Smooth muscle cell (in vitro differentiated cells): ENCODE results near the gene KLHL9. TPM values are rescaled to one million over a fixed set of nuclear protein-coding genes. Genes with fewer than 3 reads are reported as not detected.

Experiments
- DNase-seq: peaks from one replicate; lab custom pipeline; 2025; ENCODE audit not compliant: unreplicated experiment; lab: John Stamatoyannopoulos, UW
- H2AFZ ChIP-seq: fragments of 200-600 bp; sonication (generic); 2 replicates; pipeline ENCODE4 v1.6.0; 2016; ENCODE audit warnings: antibody characterized with exemption, low read depth, mild to moderate bottlenecking
- H3F3A ChIP-seq: fragments of 200-600 bp; sonication (generic); 2 replicates; pipeline ENCODE4 v1.6.0; 2017; ENCODE audit warnings: antibody characterized with exemption, low read depth
- H3K27ac ChIP-seq: fragments of 200-600 bp; sonication (generic); 2 replicates; pipeline ENCODE4 v1.5.1; 2016; ENCODE audit warnings: low read depth, mild to moderate bottlenecking
- H3K27me3 ChIP-seq: fragments of 200-600 bp; sonication (generic); 2 replicates; pipeline ENCODE4 v1.6.1; 2016; ENCODE audit warnings: low read depth, mild to moderate bottlenecking
- H3K36me3 ChIP-seq: fragments of 200-600 bp; sonication (generic); 2 replicates; pipeline ENCODE4 v1.5.1; 2016; ENCODE audit warnings: low read depth
- H3K4me1 ChIP-seq: fragments of 200-600 bp; sonication (generic); 2 replicates; pipeline ENCODE4 v1.5.1; 2016; ENCODE audit warnings: low read depth
- H3K4me2 ChIP-seq: fragments of 200-600 bp; sonication (generic); 2 replicates; pipeline ENCODE4 v1.6.0; 2016; ENCODE audit warnings: mild to moderate bottlenecking
- H3K4me3 ChIP-seq: fragments of 200-600 bp; sonication (generic); 2 replicates; pipeline ENCODE4 v1.5.1; 2016; ENCODE audit warnings: mild to moderate bottlenecking
- H3K79me2 ChIP-seq: fragments of 200-600 bp; sonication (generic); 2 replicates; pipeline ENCODE4 v1.6.0; 2016; ENCODE audit warnings: low read depth, mild to moderate bottlenecking
- H3K9ac ChIP-seq: fragments of 200-600 bp; sonication (generic); 2 replicates; pipeline ENCODE4 v1.6.0; 2016; ENCODE audit warnings: low read depth
- H3K9me3 ChIP-seq: fragments of 200-600 bp; sonication (generic); replicated peaks from 2 replicates; pipeline ENCODE4 v1.5.1; 2016; ENCODE audit warnings: low read depth
- H4K20me1 ChIP-seq: fragments of 200-600 bp; sonication (generic); 2 replicates; pipeline ENCODE4 v1.6.0; 2016; ENCODE audit warnings: low read depth
- WGBS: methylation state at CpG from one replicate; pipeline ENCODE4 v1.1.7; 2016; ENCODE audit warnings: low lambda C conversion rate; 5-methylcytosine and 5-hydroxymethylcytosine counted together
- polyA plus RNA-seq: library from polyadenylated mRNA; unstranded; fragments of >200 nt; fragmentation: Nextera tagmentation; extraction: Ambion mirVana; gene quantifications from 2 replicates; pipeline ENCODE4 v1.2.1, GENCODE V29; 2016
- total RNA-seq: library from RNA; depleted of rRNA; stranded (reverse); fragments of >200 nt; gene quantifications from 2 replicates; pipeline ENCODE4 v1.2.3, GENCODE V29; 2014
- TF ChIP-seq, protein P1 (sequence below): fragments of 200-600 bp; sonication (generic); IDR thresholded peaks from 2 replicates; pipeline ENCODE4 v1.5.1; 2017; ENCODE audit warnings: borderline replicate concordance, mild to moderate bottlenecking, antibody characterized with exemption; ENCODE audit not compliant: insufficient read depth, poor library complexity, severe bottlenecking

KLHL9 gene
- total and polyA plus RNA-seq, 2 experiments from 2014 or later, result 17.4 to 37.1 TPM

- TF ChIP-seq, protein P1, sequence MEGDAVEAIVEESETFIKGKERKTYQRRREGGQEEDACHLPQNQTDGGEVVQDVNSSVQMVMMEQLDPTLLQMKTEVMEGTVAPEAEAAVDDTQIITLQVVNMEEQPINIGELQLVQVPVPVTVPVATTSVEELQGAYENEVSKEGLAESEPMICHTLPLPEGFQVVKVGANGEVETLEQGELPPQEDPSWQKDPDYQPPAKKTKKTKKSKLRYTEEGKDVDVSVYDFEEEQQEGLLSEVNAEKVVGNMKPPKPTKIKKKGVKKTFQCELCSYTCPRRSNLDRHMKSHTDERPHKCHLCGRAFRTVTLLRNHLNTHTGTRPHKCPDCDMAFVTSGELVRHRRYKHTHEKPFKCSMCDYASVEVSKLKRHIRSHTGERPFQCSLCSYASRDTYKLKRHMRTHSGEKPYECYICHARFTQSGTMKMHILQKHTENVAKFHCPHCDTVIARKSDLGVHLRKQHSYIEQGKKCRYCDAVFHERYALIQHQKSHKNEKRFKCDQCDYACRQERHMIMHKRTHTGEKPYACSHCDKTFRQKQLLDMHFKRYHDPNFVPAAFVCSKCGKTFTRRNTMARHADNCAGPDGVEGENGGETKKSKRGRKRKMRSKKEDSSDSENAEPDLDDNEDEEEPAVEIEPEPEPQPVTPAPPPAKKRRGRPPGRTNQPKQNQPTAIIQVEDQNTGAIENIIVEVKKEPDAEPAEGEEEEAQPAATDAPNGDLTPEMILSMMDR, result no peak
- WGBS, result 96% methylated on average over 1 of the region's 1 CpG
- DNase-seq, result no peak
- Histone ChIP-seq H3F3A (no peaks in the 10 kb centered on the region), H3K27me3 (no peaks in the 10 kb centered on the region), H3K79me2 (no peaks in the 10 kb centered on the region), H4K20me1 (no peaks in the 10 kb centered on the region), H3K36me3 (no peaks in the 10 kb centered on the region), H2AFZ (no peak within 1 kb of the TSS), H3K4me2 (no peak within 1 kb of the TSS), H3K9me3 (no peaks in the 10 kb centered on the region), H3K27ac (no peak within 1 kb of the TSS), H3K9ac (no peak within 1 kb of the TSS), H3K4me1 (no peaks in the 10 kb centered on the region), H3K4me3 (no peak within 1 kb of the TSS)
These were observed 15.6 kb upstream of the KLHL9 start, which contains the start of gene IFNA6 for GRCh38 chr9:21350787-21351186. IFNA6 (minus strand) TSS chr9:21350887; CDS start chr9:21350887, 0 bp downstream.

DNA sequence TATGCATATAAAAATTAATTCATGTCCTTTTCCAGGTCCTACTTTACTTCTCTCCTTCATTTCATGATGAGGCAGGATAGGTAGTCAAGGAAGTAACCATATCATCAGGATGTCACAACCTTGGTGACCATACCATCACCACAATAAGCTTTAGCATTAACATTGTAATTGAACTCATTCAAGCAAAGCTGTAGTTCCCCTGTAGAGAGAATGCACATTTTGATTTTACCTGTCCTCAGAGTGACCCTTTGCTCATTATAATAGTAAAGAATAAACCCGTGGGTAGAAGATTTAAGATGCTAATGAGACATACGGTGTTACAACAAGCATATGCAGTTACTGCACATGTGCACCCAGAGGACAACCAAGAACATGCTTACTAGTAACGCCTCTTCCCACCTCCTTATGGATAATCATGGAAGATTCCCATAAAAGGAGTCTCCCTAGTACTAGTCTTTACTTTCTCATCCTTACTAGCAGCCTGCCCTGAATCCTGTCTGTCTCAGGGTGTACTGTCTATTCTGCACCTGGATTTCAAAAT, 13.3 kb upstream of the KLHL9 start:
- Histone ChIP-seq H3K9ac (no peak overlapping the region), H3K4me2 (no peak overlapping the region), H2AFZ (no peak overlapping the region), H3K27ac (no peak overlapping the region), H3K27me3 (no peaks in the 10 kb centered on the region), H4K20me1 (no peaks in the 10 kb centered on the region), H3K4me1 (no peaks in the 10 kb centered on the region), H3F3A (no peaks in the 10 kb centered on the region), H3K36me3 (no peaks in the 10 kb centered on the region), H3K4me3 (no peak overlapping the region), H3K79me2 (no peaks in the 10 kb centered on the region), H3K9me3 (no peaks in the 10 kb centered on the region)
- TF ChIP-seq, protein P1, result no peak
- no peak for DNase-seq
- 82% methylated on average over 3 of the region's 3 CpGs for WGBS

- Histone ChIP-seq H2AFZ (no peak overlapping the region), H3F3A (no peaks in the 10 kb centered on the region), H3K36me3 (no peaks in the 10 kb centered on the region), H3K27ac (no peak overlapping the region), H3K4me1 (peaks cover 2% of the 10 kb centered on the region), H3K9me3 (no peaks in the 10 kb centered on the region), H3K9ac (no peak overlapping the region), H4K20me1 (no peaks in the 10 kb centered on the region), H3K4me3 (no peak overlapping the region), H3K4me2 (no peak overlapping the region), H3K79me2 (no peaks in the 10 kb centered on the region), H3K27me3 (no peaks in the 10 kb centered on the region)
- TF ChIP-seq, protein P1, result no peak
- DNase-seq, result no peak
- WGBS, result 85% methylated on average over 4 of the region's 4 CpGs
These were observed 5.5 kb upstream of the KLHL9 start for GRCh38 chr9:21340735-21341134.

- Histone ChIP-seq H3K4me2 (no peak overlapping the region), H3K36me3 (no peaks in the 10 kb centered on the region), H3K27me3 (no peaks in the 10 kb centered on the region), H3F3A (no peaks in the 10 kb centered on the region), H3K9me3 (no peaks in the 10 kb centered on the region), H4K20me1 (peaks cover 27% of the 10 kb centered on the region), H3K9ac (no peak overlapping the region), H3K4me1 (peaks cover 33% of the 10 kb centered on the region), H3K27ac (no peak overlapping the region), H2AFZ (peak overlapping the region; percentile 98), H3K79me2 (peaks cover 42% of the 10 kb centered on the region), H3K4me3 (no peak overlapping the region)
- TF ChIP-seq, protein P1, result no peak
- DNase-seq, result no peak
These were observed 1.3 kb upstream of the KLHL9 start for GRCh38 chr9:21336457-21336856.
